ENCODE measurements around the gene TNRC6C.

The TNRC6C gene

DNA sequence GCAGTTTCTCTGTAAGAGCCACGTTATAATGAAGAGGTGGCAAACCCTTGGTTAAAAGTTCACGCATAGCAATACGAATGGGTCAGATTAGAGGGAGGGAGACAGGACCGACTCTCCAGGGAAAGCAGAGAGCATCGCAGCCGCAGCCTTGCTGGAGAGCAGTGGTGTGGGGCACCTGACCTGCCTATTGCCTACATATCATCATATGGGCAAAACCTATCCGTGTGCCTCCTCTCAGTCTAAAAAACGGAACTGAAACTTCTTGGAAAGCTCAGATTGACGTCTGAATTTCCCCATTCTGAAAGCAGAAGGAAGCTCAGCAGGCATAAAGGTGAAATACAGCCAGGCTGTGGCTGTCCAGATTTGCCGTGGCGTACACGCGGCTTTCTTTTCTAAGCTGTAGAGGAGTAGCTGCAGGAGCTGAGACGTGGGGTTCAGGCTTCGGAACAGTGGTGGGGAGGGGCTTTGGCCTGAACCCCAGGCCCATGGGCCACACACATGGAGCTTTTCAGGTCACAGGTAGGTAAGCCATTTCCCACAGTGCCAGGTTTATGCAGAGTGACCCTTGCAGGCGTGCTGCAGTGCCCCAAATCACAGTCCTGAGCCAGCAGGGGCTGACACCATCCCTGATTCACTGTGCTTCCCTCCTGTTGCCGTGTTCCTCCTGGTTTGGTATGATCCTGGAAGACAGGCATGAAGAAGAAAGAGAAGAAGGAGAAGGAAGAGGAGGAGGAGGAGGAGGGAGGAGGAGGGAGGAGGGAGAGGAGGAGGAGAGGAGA, 41.6 kb upstream of the TNRC6C start:
- TF ChIP-seq, protein P1, sequence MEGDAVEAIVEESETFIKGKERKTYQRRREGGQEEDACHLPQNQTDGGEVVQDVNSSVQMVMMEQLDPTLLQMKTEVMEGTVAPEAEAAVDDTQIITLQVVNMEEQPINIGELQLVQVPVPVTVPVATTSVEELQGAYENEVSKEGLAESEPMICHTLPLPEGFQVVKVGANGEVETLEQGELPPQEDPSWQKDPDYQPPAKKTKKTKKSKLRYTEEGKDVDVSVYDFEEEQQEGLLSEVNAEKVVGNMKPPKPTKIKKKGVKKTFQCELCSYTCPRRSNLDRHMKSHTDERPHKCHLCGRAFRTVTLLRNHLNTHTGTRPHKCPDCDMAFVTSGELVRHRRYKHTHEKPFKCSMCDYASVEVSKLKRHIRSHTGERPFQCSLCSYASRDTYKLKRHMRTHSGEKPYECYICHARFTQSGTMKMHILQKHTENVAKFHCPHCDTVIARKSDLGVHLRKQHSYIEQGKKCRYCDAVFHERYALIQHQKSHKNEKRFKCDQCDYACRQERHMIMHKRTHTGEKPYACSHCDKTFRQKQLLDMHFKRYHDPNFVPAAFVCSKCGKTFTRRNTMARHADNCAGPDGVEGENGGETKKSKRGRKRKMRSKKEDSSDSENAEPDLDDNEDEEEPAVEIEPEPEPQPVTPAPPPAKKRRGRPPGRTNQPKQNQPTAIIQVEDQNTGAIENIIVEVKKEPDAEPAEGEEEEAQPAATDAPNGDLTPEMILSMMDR (IDR thresholded peaks at IDR 0.05; ENCODE audit: low read depth, low read length) = no peak
- DNase-seq (ENCODE audit: extremely low read depth, low read depth) = no peak

DNA sequence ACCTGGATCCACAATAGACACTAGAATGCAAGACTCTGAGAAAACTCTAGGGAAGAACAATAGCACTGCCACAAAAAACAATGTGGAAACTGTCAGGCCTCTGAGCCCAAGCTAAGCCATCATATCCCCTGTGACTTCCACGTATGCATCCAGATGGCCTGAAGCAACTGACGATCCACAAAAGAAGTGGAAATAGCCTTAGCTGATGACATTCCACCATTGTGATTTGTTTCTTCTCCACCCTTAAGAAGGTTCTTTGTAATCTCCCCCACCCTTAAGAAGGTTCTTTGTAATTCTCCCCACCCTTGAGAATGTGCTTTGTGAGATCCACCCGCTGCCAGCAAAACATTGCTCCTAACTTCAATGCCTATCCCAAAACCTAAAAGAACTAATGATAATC, 39.2 kb upstream of the TNRC6C start:
- DNase-seq (ENCODE audit: extremely low read depth, low read depth) = no peak
- TF ChIP-seq, protein P1 (IDR thresholded peaks at IDR 0.05; ENCODE audit: low read depth, low read length) = no peak

DNA sequence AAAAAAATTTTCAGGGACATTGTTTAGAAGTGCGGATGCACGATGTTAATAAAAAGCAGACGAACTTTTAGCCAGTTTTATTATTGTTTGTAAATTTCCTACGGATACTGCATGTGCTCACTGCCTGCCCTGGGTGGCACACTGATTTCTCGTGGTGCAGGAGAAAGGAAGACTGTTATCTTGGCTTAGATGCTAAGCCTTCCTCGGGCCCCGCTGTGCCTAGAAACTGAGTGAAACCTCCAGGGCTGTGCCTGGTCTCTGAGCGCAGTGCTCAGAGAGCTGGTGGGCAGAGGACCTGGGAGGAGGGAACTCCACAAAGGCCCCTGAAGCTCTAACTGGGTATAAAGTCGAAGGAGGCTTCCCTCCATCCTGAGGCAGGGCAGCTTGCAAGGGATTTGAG, 35.4 kb upstream of the TNRC6C start:
- TF ChIP-seq, protein P1 (IDR thresholded peaks at IDR 0.05; ENCODE audit: low read depth, low read length) = no peak
- no peak for DNase-seq (ENCODE audit: extremely low read depth, low read depth)

DNA sequence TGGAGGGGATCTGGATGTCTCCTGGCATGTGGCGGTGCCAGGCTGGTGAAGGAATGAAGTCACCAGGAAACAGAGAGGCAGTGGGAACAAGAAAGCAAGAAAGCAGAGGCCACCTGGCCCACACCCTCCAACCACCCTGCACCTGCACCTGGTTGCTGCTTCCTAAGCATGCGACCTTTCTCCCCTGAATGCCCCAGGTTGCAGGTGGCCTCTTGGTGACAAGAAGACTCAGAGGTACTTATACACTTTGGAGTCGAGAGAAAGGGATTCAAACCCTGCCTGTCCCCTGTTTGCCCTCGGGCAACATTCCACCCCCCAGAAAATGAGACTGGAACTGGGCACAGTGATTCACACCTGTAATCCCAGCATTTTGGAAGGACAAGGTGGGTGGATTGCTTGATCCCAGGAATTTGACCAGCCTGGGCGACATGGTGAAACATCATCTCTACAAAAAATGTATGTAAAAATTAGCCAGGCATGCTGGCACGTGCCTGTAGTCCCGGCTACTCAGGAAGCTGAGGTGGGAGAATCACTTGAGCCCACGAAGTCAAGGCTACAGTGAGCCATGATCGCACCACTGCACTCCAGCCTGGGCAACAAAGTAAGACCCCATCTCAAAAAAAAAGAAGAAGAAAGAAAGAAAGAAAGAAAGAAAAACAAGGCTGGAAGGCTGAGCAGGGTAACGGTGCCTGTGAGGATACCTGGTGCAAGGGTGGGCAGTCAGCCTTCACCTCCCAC, 34.6 kb upstream of the TNRC6C start:
- no peak for DNase-seq (ENCODE audit: extremely low read depth, low read depth)
- TF ChIP-seq, protein P1 (IDR thresholded peaks at IDR 0.05; ENCODE audit: low read depth, low read length) = no peak

DNA sequence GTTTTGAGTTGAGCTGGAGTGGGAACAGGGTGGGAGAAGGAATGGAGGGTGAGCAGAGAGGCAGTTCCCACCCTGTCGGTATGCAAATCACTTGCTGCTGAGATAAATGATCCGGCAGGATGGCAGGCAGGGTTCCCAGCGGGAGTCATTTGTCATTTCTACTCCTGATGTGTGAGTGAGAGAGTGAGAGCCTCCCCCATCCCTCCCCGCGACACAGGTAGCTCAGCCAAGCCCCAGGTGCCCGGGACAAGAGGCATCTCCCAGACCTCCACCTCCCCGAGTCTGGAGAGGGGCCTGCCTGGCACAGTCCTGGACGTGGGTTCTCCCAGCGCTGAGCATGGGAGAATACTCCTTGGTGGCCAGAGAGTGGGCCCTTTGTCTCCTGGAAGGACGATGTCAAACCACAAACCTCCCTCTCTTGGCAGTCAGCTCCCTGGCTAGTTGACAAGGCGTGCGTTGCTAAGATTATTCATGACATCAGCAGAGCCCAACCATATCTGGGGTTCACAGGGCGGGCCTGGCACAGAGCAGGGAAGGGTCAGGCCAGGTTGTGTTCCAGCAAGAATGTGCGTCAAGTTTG, 33.7 kb upstream of the TNRC6C start:
- no peak for DNase-seq (ENCODE audit: extremely low read depth, low read depth)
- TF ChIP-seq, protein P1 (IDR thresholded peaks at IDR 0.05; ENCODE audit: low read depth, low read length) = no peak

DNA sequence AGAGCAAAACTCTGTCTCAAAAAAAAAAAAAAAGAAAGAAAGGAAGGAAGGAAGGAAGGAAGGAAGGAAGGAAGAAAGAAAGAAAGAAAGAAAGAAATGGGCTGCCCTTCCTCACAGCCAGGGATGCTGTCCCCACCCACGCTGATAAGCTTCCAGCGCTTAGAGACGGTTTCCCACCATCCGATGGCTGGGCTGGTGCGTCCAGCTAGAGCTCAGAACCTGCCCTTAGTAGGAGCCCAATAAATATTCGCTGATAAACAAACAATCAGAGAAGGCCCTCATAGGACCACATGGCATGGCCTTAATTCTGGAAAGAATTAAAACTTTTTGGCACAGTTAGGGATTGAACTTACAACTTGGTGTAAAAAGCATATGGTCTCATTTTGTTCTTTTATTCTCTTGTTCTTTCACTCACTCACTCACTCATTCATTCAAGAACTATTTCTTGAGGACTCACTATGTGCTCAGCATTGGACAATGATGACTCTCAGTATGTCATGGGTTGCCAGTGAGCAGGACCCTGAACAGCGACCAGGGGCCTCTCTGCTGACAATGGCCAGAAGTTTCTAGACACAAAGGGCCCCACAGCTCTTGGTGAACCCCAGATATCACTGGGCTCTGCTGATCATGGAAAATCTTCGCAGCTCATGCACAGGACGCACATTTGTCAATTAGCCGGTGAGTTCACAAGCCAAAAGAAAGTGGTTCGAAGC, 32.5 kb upstream of the TNRC6C start:
- no peak for DNase-seq (ENCODE audit: extremely low read depth, low read depth)
- TF ChIP-seq, protein P1 (IDR thresholded peaks at IDR 0.05; ENCODE audit: low read depth, low read length) = no peak
